Stomach (tissue), 9 donors: Measurements from ENCODE around the gene CMTM4. TPM values are rescaled to one million over a fixed set of nuclear protein-coding genes. Genes with fewer than 3 reads are reported as not detected.
A peak's percentile ranks its signal among the peaks of the same experiment; 100 is the strongest.

Experiments
- DNase-seq, 2 donors: peaks; one replicate each; pipeline versions ENCODE4 v3.0.0 to v3.0.0-alpha.2; 2013 to 2019
- H3K27ac ChIP-seq, 5 donors: fragments of 200-600 bp in 4 of 5; sonication (generic) in 4 of 5; one replicate each; pipeline ENCODE4 v1.5.1; 2013 to 2019; ENCODE audit warnings: mild to moderate bottlenecking in 1 of 5, moderate library complexity in 1 of 5
- H3K27me3 ChIP-seq, 3 donors: fragments of 200-600 bp; sonication (generic); one replicate each; pipeline ENCODE4 v1.5.1; 2017 to 2019; ENCODE audit warnings: mixed run types in 1 of 3
- H3K36me3 ChIP-seq, 4 donors: fragments of 200-600 bp; sonication (generic); 1 replicate in 3 of 4; 2 replicates in 1 of 4; pipeline ENCODE4 v1.5.1; 2016 to 2019
- H3K4me1 ChIP-seq, 4 donors: fragments of 200-600 bp; sonication (generic); one replicate each; pipeline ENCODE4 v1.5.1; 2016 to 2019
- H3K4me3 ChIP-seq, 4 donors: fragments of 200-600 bp; sonication (generic) in 3 of 4; one replicate each; pipeline ENCODE4 v1.5.1; 2016 to 2019; ENCODE audit warnings: mild to moderate bottlenecking in 1 of 4
- H3K9me3 ChIP-seq, 4 donors: fragments of 200-600 bp; sonication (generic); one replicate each; pipeline ENCODE4 v1.5.1; 2016 to 2019
- CTCF ChIP-seq, 7 experiments: fragments of 450-650 bp in 4 of 7; fragments of 200-600 bp in 3 of 7; sonication (generic) in 3 of 7; IDR thresholded peaks; one replicate each; pipeline ENCODE4 v1.5.1; 2016 to 2019; ENCODE audit warnings: antibody characterized with exemption in 7 of 7, control low read depth in 2 of 7, mild to moderate bottlenecking in 1 of 7
- EP300 ChIP-seq: sonication (generic); formaldehyde crosslinking; IDR thresholded peaks from one replicate; pipeline ENCODE4 v1.6.1; 2017; ENCODE audit warnings: antibody characterized with exemption
- POLR2A ChIP-seq, 4 donors: fragments of 450-650 bp; IDR thresholded peaks; one replicate each; pipeline ENCODE4 v1.6.1; 2016; ENCODE audit warnings: antibody characterized with exemption in 4 of 4, control low read depth in 2 of 4, mild to moderate bottlenecking in 1 of 4, moderate library complexity in 1 of 4
- POLR2AphosphoS5 ChIP-seq, 3 donors: sonication (generic); formaldehyde crosslinking; IDR thresholded peaks; one replicate each; pipeline ENCODE4 v1.6.1; 2016; ENCODE audit warnings: antibody characterized with exemption in 3 of 3
- WGBS, 5 donors: extraction: QIAGEN DNeasy Blood & Tissue Kit in 3 of 5; methylation state at CpG; one replicate each; pipeline versions ENCODE4 v1.1.5 to v1.1.7; 2013 to 2018; 5-methylcytosine and 5-hydroxymethylcytosine counted together
- intact Hi-C: fragments of 100-400 bp; cut with DNase I; formaldehyde crosslinking; loops from one replicate; pipeline ENCODE4 v1.15.1; 2023; ENCODE audit warnings: low total_unique reads
- polyA plus RNA-seq, 3 donors: library from polyadenylated mRNA; stranded (reverse); fragments of 200-250 nt; gene quantifications; one replicate each; pipeline ENCODE4 v1.2.3, GENCODE V29; 2013
- total RNA-seq, 5 donors: library from RNA; depleted of rRNA; stranded (reverse); fragments of >200 nt; gene quantifications; one replicate each; pipeline versions ENCODE4 v1.1.0 to v1.2.3, GENCODE V29; 2014 to 2016
- donor health status: healthy with polysubstance abuse.
- donor health status: Bipolar disorder and iron deficiency.
- donor health status: healthy.

CMTM4 gene
- total and polyA plus RNA-seq, 8 donors, result 10.5 to 244 (median 42.1) TPM

- TF ChIP-seq POLR2A (IDR thresholded peaks at IDR 0.05) (no peak), POLR2AphosphoS5 (IDR thresholded peaks at IDR 0.05) (no peak)
- Histone ChIP-seq H3K36me3 (no peaks in the 10 kb centered on the region), H3K27me3 (no peaks in the 10 kb centered on the region), H3K4me1 (peaks cover 23 to 57% (median 49%) of the 10 kb centered on the region in 4 donors), H3K27ac (peak overlapping the region; percentile 1 to 78 (median 54)), H3K4me3 (no peak overlapping the region), H3K9me3 (no peaks in the 10 kb centered on the region)
- intact Hi-C loops, result no loop called here
- 28 to 56% (median 48%) methylated on average over 9 of the region's 9 CpGs for WGBS, 5 donors
- peak; percentile 53 to 73 for DNase-seq
These were observed 46.8 kb downstream of the CMTM4 start for GRCh38 chr16:66649636-66650205.

GRCh38 chr16:66649167-66649566 lies 47.4 kb downstream of the CMTM4 start:
- intact Hi-C loops, result no loop called here
- peaks cover 23 to 54% (median 47%) of the 10 kb centered on the region in 4 donors for H3K4me1 ChIP-seq
- peak overlapping the region in 3 of 5 donors; percentile 47 to 70 (median 54) for H3K27ac ChIP-seq
- no peaks in the 10 kb centered on the region for H3K9me3 ChIP-seq
- TF ChIP-seq CTCF (IDR thresholded peaks at IDR 0.05), result no peak
- no peak for TF ChIP-seq POLR2AphosphoS5 (IDR thresholded peaks at IDR 0.05)
- TF ChIP-seq EP300, result no peak
- no peak for TF ChIP-seq POLR2A (IDR thresholded peaks at IDR 0.05)
- DNase-seq, result no peak
- H3K4me3 ChIP-seq, result no peak overlapping the region
- H3K36me3 ChIP-seq, result no peaks in the 10 kb centered on the region
- H3K27me3 ChIP-seq, result no peaks in the 10 kb centered on the region
- WGBS, 5 donors, result 93 to 97% (median 95%) methylated on average over 2 of the region's 2 CpGs

- intact Hi-C loops, result no loop called here
- WGBS, 5 donors, result 90 to 100% (median 100%) methylated on average over 1 of the region's 1 CpG
These were observed 48.7 kb downstream of the CMTM4 start for GRCh38 chr16:66647866-66648265.

GRCh38 chr16:66641387-66641786 lies 55.2 kb downstream of the CMTM4 start:
- no peaks in the 10 kb centered on the region for H3K9me3 ChIP-seq
- peak overlapping the region in 4 of 5 donors; percentile 12 to 76 (median 62) for H3K27ac ChIP-seq
- 36 to 73% (median 46%) methylated on average over 1 of the region's 1 CpG for WGBS, 5 donors
- intact Hi-C loops, result no loop called here
- H3K4me3 ChIP-seq, result no peak overlapping the region
- H3K4me1 ChIP-seq, result peaks cover 0 to 40% (median 17%) of the 10 kb centered on the region in 4 donors
- no peaks in the 10 kb centered on the region for H3K36me3 ChIP-seq
- no peak for DNase-seq
- no peaks in the 10 kb centered on the region for H3K27me3 ChIP-seq
- TF ChIP-seq EP300, result no peak
- TF ChIP-seq POLR2A (IDR thresholded peaks at IDR 0.05), result no peak
- TF ChIP-seq CTCF (IDR thresholded peaks at IDR 0.05), result no peak
- TF ChIP-seq POLR2AphosphoS5 (IDR thresholded peaks at IDR 0.05), result no peak

More at GRCh38 chr16:66647866-66648265, 48.7 kb downstream of the CMTM4 start:
- no peak overlapping the region for H3K4me3 ChIP-seq
- H3K9me3 ChIP-seq, result no peaks in the 10 kb centered on the region
- no peak for DNase-seq
- no peak overlapping the region for H3K27ac ChIP-seq
- no peaks in the 10 kb centered on the region for H3K36me3 ChIP-seq
- TF ChIP-seq EP300, result no peak
- TF ChIP-seq CTCF (IDR thresholded peaks at IDR 0.05), result no peak
- TF ChIP-seq POLR2AphosphoS5 (IDR thresholded peaks at IDR 0.05), result no peak
- peaks cover 23 to 46% (median 42%) of the 10 kb centered on the region in 4 donors for H3K4me1 ChIP-seq
- no peaks in the 10 kb centered on the region for H3K27me3 ChIP-seq

- Histone ChIP-seq H3K9me3 (no peaks in the 10 kb centered on the region), H3K27me3 (no peaks in the 10 kb centered on the region), H3K4me1 (peaks cover 0 to 40% (median 21%) of the 10 kb centered on the region in 4 donors), H3K4me3 (no peak overlapping the region), H3K36me3 (peaks cover 0 to under 1% (median 0%) of the 10 kb centered on the region in 4 donors), H3K27ac (peak overlapping the region in 4 of 5 donors; percentile 19 to 69 (median 44))
- intact Hi-C loops, result no loop called here
- TF ChIP-seq CTCF (IDR thresholded peaks at IDR 0.05) (no peak), POLR2AphosphoS5 (IDR thresholded peaks at IDR 0.05) (no peak), POLR2A (IDR thresholded peaks at IDR 0.05) (no peak), EP300 (no peak)
- DNase-seq, result no peak
- 87 to 94% (median 93%) methylated on average over 3 of the region's 3 CpGs for WGBS, 5 donors
These were observed 55.7 kb downstream of the CMTM4 start for GRCh38 chr16:66640724-66641314.
